T-cell (primary cell): ENCODE measurements around the gene OR51E1. TPM values are rescaled to one million over a fixed set of nuclear protein-coding genes. Genes with fewer than 3 reads are reported as not detected.

Experiments used
- ATAC-seq, 4 experiments: fragments of 200-7000 bp in 3 of 4; fragments of 150-1000 bp in 1 of 4; cut with Tn5 transposase; replicated peaks in 1 of 4; 1 replicate in 3 of 4; 2 replicates in 1 of 4; pipeline ENCODE4 v1.10.0; 2021; ENCODE audit warnings: moderate library complexity in 3 of 4, mild to moderate bottlenecking in 2 of 4, moderate number of reproducible peaks in 1 of 4
- CTCF ChIA-PET, 2 donors: fragments of 300-600 bp; sonication (Branson Sonifier 250); formaldehyde crosslinking; loops; one replicate each; lab custom pipeline; 2022; ENCODE audit warnings: antibody characterized with exemption in 2 of 2; lab: Charles Lee
- POLR2A ChIA-PET, 2 donors: fragments of 300-600 bp; sonication (Branson Sonifier 250); formaldehyde crosslinking; loops; one replicate each; lab custom pipeline; 2022; ENCODE audit warnings: antibody characterized with exemption in 2 of 2; lab: Charles Lee
- DNase-seq, 35 experiments: peaks; one replicate each; pipeline versions ENCODE4 v3.0.0 to v3.0.0-alpha.2; 2013 to 2023
- H3K27ac ChIP-seq: one replicate; pipeline ENCODE4 v1.5.1; 2013; ENCODE audit warnings: low read length
- H3K27me3 ChIP-seq, 2 experiments: replicated peaks in 1 of 2; 1 replicate in 1 of 2; 2 replicates in 1 of 2; pipeline versions ENCODE4 v1.6.1 to v1.7.0; 2013; ENCODE audit warnings: low read length in 1 of 2, mixed read lengths in 1 of 2; ENCODE audit not compliant: control insufficient read depth in 2 of 2, insufficient read depth in 2 of 2; ENCODE audit errors: extremely low read depth in 1 of 2
- H3K36me3 ChIP-seq, 2 donors: 1 replicate in 1 of 2; 2 replicates in 1 of 2; pipeline versions ENCODE4 v1.6.1 to v1.7.0; 2013; ENCODE audit warnings: low read length in 1 of 2; ENCODE audit not compliant: control insufficient read depth in 2 of 2, insufficient read depth in 1 of 2; ENCODE audit errors: extremely low read depth in 1 of 2
- H3K4me1 ChIP-seq, 2 experiments: 1 replicate in 1 of 2; 2 replicates in 1 of 2; pipeline versions ENCODE4 v1.6.1 to v1.7.0; 2013; ENCODE audit warnings: low read length in 2 of 2, mixed read lengths in 1 of 2; ENCODE audit not compliant: insufficient read depth in 2 of 2, control insufficient read depth in 1 of 2; ENCODE audit errors: extremely low read depth in 1 of 2
- H3K4me3 ChIP-seq, 2 donors: 1 replicate in 1 of 2; 2 replicates in 1 of 2; pipeline versions ENCODE4 v1.5.1 to v1.7.0; 2013; ENCODE audit warnings: mild to moderate bottlenecking in 2 of 2, low read length in 1 of 2, moderate library complexity in 1 of 2; ENCODE audit not compliant: control insufficient read depth in 1 of 2; ENCODE audit errors: extremely low read depth in 1 of 2
- H3K9me3 ChIP-seq: 2 replicates; pipeline ENCODE4 v1.7.0; 2013
- H3K27ac Mint-ChIP-seq, 2 donors: one replicate each; pipeline ENCODE4 v1.8.0; 2020 to 2021; ENCODE audit warnings: mild to moderate bottlenecking in 2 of 2, mixed read lengths in 2 of 2
- H3K27me3 Mint-ChIP-seq, 2 donors: one replicate each; pipeline ENCODE4 v1.8.0; 2021 to 2022; ENCODE audit warnings: mixed read lengths in 2 of 2
- H3K36me3 Mint-ChIP-seq: one replicate; pipeline ENCODE4 v1.8.0; 2021; ENCODE audit warnings: mixed read lengths
- H3K4me1 Mint-ChIP-seq, 3 donors: one replicate each; pipeline ENCODE4 v1.8.0; 2020 to 2022; ENCODE audit warnings: mixed read lengths in 3 of 3, mild to moderate bottlenecking in 1 of 3
- H3K4me3 Mint-ChIP-seq, 3 donors: one replicate each; pipeline ENCODE4 v1.8.0; 2020 to 2022; ENCODE audit warnings: mild to moderate bottlenecking in 3 of 3, mixed read lengths in 3 of 3, moderate library complexity in 3 of 3
- H3K9me3 Mint-ChIP-seq, 3 donors: one replicate each; pipeline ENCODE4 v1.8.0; 2020 to 2022; ENCODE audit warnings: mixed read lengths in 3 of 3
- WGBS: methylation state at CpG from one replicate; pipeline ENCODE4 v1.1.5; 2013; ENCODE audit warnings: missing lambda C conversion rate; ENCODE audit not compliant: insufficient coverage; 5-methylcytosine and 5-hydroxymethylcytosine counted together
- total RNA-seq, 35 experiments: library from RNA in 6 of 35; stranded (reverse) in 6 of 35; fragments of 120-200 nt in 1 of 35; gene quantifications; one replicate each; pipeline versions ENCODE4 v1.2.1 to v1.2.4 and lab custom pipeline; 2013 to 2026

The OR51E1 gene
- total RNA-seq: not detected
- total RNA-seq (2013): not detected
- 0 to 0.20 (median 0) reads per million in 29 experiments for total RNA-seq (lab: John Stamatoyannopoulos, UW)

GRCh38 chr11:4643682-4644081 is at the start of gene OR51E1:
Gene OR51E1, plus strand, starts transcription at chr11:4643982. Its CDS starts 8,545 bp downstream, at chr11:4652527.
- DNase-seq (no peak), ATAC-seq (no peak)
- ChIA-PET POLR2A (interaction anchor here in 1 of 2 donors (0.5 kb wide), 1 partner anchor 1166 kb away, joined by 5 read pairs; no protein-coding TSS in a partner anchor), CTCF (no interaction called here)
- WGBS: 81% methylated on average over 2 of the region's 3 CpGs
- Mint-ChIP-seq H3K27ac (no peak within 1 kb of the TSS), H3K27me3 (peaks cover 3 to 16% of the 10 kb centered on the region in 2 donors), H3K4me1 (no peaks in the 10 kb centered on the region), H3K4me3 (no peak within 1 kb of the TSS), H3K9me3 (no peaks in the 10 kb centered on the region), H3K36me3 (no peaks in the 10 kb centered on the region)
- H3K4me3 ChIP-seq: no peak within 1 kb of the TSS
- no peaks in the 10 kb centered on the region for H3K9me3 ChIP-seq
- H3K27me3 ChIP-seq: peaks cover 0 to 18% of the 10 kb centered on the region in 2 experiments
- H3K4me1 ChIP-seq: no peaks in the 10 kb centered on the region
- no peaks in the 10 kb centered on the region for H3K36me3 ChIP-seq
- no peak within 1 kb of the TSS for H3K27ac ChIP-seq

- no peak overlapping the region for H3K4me3 Mint-ChIP-seq
- CTCF ChIA-PET: interaction anchor here in 1 of 2 donors (0.6 kb wide), 1 partner anchor 142 kb away, joined by 3 read pairs; no protein-coding TSS in a partner anchor
- no peak overlapping the region for H3K27ac Mint-ChIP-seq
- H3K9me3 Mint-ChIP-seq: peaks cover 0 to 7% (median 0%) of the 10 kb centered on the region in 3 donors
- no peaks in the 10 kb centered on the region for H3K27me3 Mint-ChIP-seq
- ATAC-seq (no peak), DNase-seq (no peak)
- peaks cover 45% of the 10 kb centered on the region for H3K36me3 Mint-ChIP-seq
- peaks cover 42 to 52% (median 44%) of the 10 kb centered on the region in 3 donors for H3K4me1 Mint-ChIP-seq
- no peak overlapping the region for H3K4me3 ChIP-seq
- POLR2A ChIA-PET: no interaction called here
- no peak overlapping the region for H3K27ac ChIP-seq
- H3K27me3 ChIP-seq: no peaks in the 10 kb centered on the region
- WGBS: 96% methylated on average over 4 of the region's 4 CpGs
- no peaks in the 10 kb centered on the region for H3K9me3 ChIP-seq
- H3K4me1 ChIP-seq: peaks cover 11 to 13% of the 10 kb centered on the region in 2 experiments
- peaks cover 12 to 46% of the 10 kb centered on the region in 2 donors for H3K36me3 ChIP-seq
Measured at GRCh38 chr11:4605057-4605456, 38.7 kb upstream of the OR51E1 start.

- Histone ChIP-seq H3K27me3 (no peaks in the 10 kb centered on the region), H3K4me1 (peaks cover 14 to 17% of the 10 kb centered on the region in 2 experiments), H3K9me3 (no peaks in the 10 kb centered on the region), H3K36me3 (peaks cover 6 to 32% of the 10 kb centered on the region in 2 donors), H3K4me3 (peak overlapping the region in 1 of 2 donors; percentile 94), H3K27ac (no peak overlapping the region)
- POLR2A ChIA-PET: no interaction called here
- CTCF ChIA-PET: interaction anchor here in 1 of 2 donors (1.1 kb wide), 1 partner anchor 25 kb away, joined by 3 read pairs; no protein-coding TSS in a partner anchor
- H3K4me1 Mint-ChIP-seq: peaks cover 50 to 58% (median 50%) of the 10 kb centered on the region in 3 donors
- peaks cover 0 to 7% (median 0%) of the 10 kb centered on the region in 3 donors for H3K9me3 Mint-ChIP-seq
- WGBS: no CpG with 5 or more reads among the region's 1 CpG
- peaks cover 32% of the 10 kb centered on the region for H3K36me3 Mint-ChIP-seq
- ATAC-seq (no peak), DNase-seq (no peak)
- H3K4me3 Mint-ChIP-seq: peak overlapping the region; percentile 92 to 94 (median 92)
- peak overlapping the region; percentile 86 to 93 for H3K27ac Mint-ChIP-seq
- no peaks in the 10 kb centered on the region for H3K27me3 Mint-ChIP-seq
Measured at GRCh38 chr11:4606231-4607015, 37.4 kb upstream of the OR51E1 start.

GRCh38 chr11:4607096-4607495 is 36.7 kb upstream of the OR51E1 start:
- peaks cover 49 to 58% (median 50%) of the 10 kb centered on the region in 3 donors for H3K4me1 Mint-ChIP-seq
- DNase-seq: peak in 1 of 35 experiments; percentile 2

GRCh38 chr11:4607781-4608666 is 35.8 kb upstream of the OR51E1 start, which contains the start of gene TRIM68:
Gene TRIM68, minus strand, starts transcription at chr11:4608231. Its CDS starts 2,727 bp downstream, at chr11:4605504.
- Histone ChIP-seq H3K27me3 (no peaks in the 10 kb centered on the region), H3K36me3 (peaks cover 3 to 18% of the 10 kb centered on the region in 2 donors), H3K9me3 (no peaks in the 10 kb centered on the region), H3K4me3 (peak within 1 kb of the TSS; percentile 94), H3K4me1 (peaks cover 14 to 17% of the 10 kb centered on the region in 2 experiments), H3K27ac (peak within 1 kb of the TSS; percentile 86)
- DNase-seq (peak; percentile 90 to 97 (median 95)), ATAC-seq (peak; percentile 100)
- Mint-ChIP-seq H3K4me3 (peak within 1 kb of the TSS; percentile 92 to 94 (median 92)), H3K9me3 (peaks cover 0 to 7% (median 0%) of the 10 kb centered on the region in 3 donors), H3K27ac (peak within 1 kb of the TSS; percentile 86 to 93), H3K27me3 (no peaks in the 10 kb centered on the region), H3K36me3 (peaks cover 18% of the 10 kb centered on the region), H3K4me1 (peaks cover 46 to 58% (median 50%) of the 10 kb centered on the region in 3 donors)
- ChIA-PET CTCF (interaction anchor here in 1 of 2 donors (0.7 to 1.3 kb wide), 3 partner anchors 23 to 29 kb away, joined by 3 read pairs; partner anchors contain the start of gene OR51D1), POLR2A (interaction anchor here in 1 of 2 donors (0.7 kb wide), 1 partner anchor 10 kb away, joined by 6 read pairs; no protein-coding TSS in a partner anchor)
- 6% methylated on average over 27 of the region's 43 CpGs for WGBS

More at GRCh38 chr11:4607096-4607495, 36.7 kb upstream of the OR51E1 start:
- POLR2A ChIA-PET: no interaction called here
- WGBS: 73% methylated on average over 2 of the region's 6 CpGs
- no peaks in the 10 kb centered on the region for H3K27me3 ChIP-seq
- H3K36me3 ChIP-seq: peaks cover 6 to 26% of the 10 kb centered on the region in 2 donors
- CTCF ChIA-PET: interaction anchor here in 1 of 2 donors (0.7 to 1.0 kb wide), 2 partner anchors 24 to 29 kb away, joined by 3 read pairs; no protein-coding TSS in a partner anchor
- peaks cover 14 to 17% of the 10 kb centered on the region in 2 experiments for H3K4me1 ChIP-seq
- H3K36me3 Mint-ChIP-seq: peaks cover 27% of the 10 kb centered on the region
- no peaks in the 10 kb centered on the region for H3K9me3 ChIP-seq
- no peak overlapping the region for H3K27ac ChIP-seq
- no peak for ATAC-seq
- H3K4me3 ChIP-seq: peak overlapping the region; percentile 94
- H3K9me3 Mint-ChIP-seq: peaks cover 0 to 7% (median 0%) of the 10 kb centered on the region in 3 donors
- H3K4me3 Mint-ChIP-seq: peak overlapping the region; percentile 92 to 94 (median 92)
- peak overlapping the region; percentile 86 to 93 for H3K27ac Mint-ChIP-seq
- H3K27me3 Mint-ChIP-seq: no peaks in the 10 kb centered on the region
